Neutrophil (primary cell): ENCODE data around the gene STK25.

ENCODE experiments used
- H3K27ac ChIP-seq: fragments of 200-600 bp; sonication (generic); 2 replicates; pipeline ENCODE4 v1.5.1; 2016; ENCODE audit warnings: mild to moderate bottlenecking, moderate library complexity
- H3K27me3 ChIP-seq: fragments of 200-600 bp; sonication (generic); 2 replicates; pipeline ENCODE4 v1.6.0; 2016; ENCODE audit warnings: mild to moderate bottlenecking
- H3K36me3 ChIP-seq: fragments of 200-600 bp; sonication (generic); 2 replicates; pipeline ENCODE4 v1.5.1; 2017
- H3K4me1 ChIP-seq, 2 experiments: fragments of 200-600 bp in 1 of 2; sonication (generic) in 1 of 2; 1 replicate in 1 of 2; 2 replicates in 1 of 2; pipeline versions ENCODE4 v1.5.1 to v1.6.1; 2013 to 2016; ENCODE audit warnings: low read depth in 1 of 2, low read length in 1 of 2, mild to moderate bottlenecking in 1 of 2, moderate library complexity in 1 of 2; ENCODE audit not compliant: control insufficient read depth in 1 of 2, insufficient read depth in 1 of 2
- H3K4me3 ChIP-seq, 2 experiments: fragments of 200-600 bp in 1 of 2; sonication (generic) in 1 of 2; 1 replicate in 1 of 2; 2 replicates in 1 of 2; pipeline ENCODE4 v1.5.1; 2013 to 2016; ENCODE audit warnings: low read depth in 1 of 2, low read length in 1 of 2, mild to moderate bottlenecking in 1 of 2, moderate library complexity in 1 of 2
- H3K9me3 ChIP-seq: fragments of 200-600 bp; sonication (generic); 2 replicates; pipeline ENCODE4 v1.5.1; 2016
- CTCF ChIP-seq: fragments of 200-600 bp; sonication (generic); IDR thresholded peaks from 2 replicates; pipeline ENCODE4 v1.5.1; 2016; ENCODE audit warnings: antibody characterized with exemption

Gene STK25

GRCh38 chr2:241496003-241496707 is 12.2 kb downstream of the STK25 start:
- Histone ChIP-seq H3K4me1 (no peaks in the 10 kb centered on the region), H3K27me3 (no peaks in the 10 kb centered on the region), H3K36me3 (peaks cover 71% of the 10 kb centered on the region), H3K4me3 (no peak overlapping the region), H3K9me3 (no peaks in the 10 kb centered on the region), H3K27ac (no peak overlapping the region)
- TF ChIP-seq CTCF = no peak

GRCh38 chr2:241495172-241496002 is 13.0 kb downstream of the STK25 start:
- no peak overlapping the region for H3K4me3 ChIP-seq
- peaks cover 2% of the 10 kb centered on the region for H3K27me3 ChIP-seq
- no peaks in the 10 kb centered on the region for H3K9me3 ChIP-seq
- peaks cover 69% of the 10 kb centered on the region for H3K36me3 ChIP-seq
- no peak overlapping the region for H3K27ac ChIP-seq
- no peaks in the 10 kb centered on the region for H3K4me1 ChIP-seq
- TF ChIP-seq CTCF = no peak

- no peaks in the 10 kb centered on the region for H3K9me3 ChIP-seq
- H3K36me3 ChIP-seq = peaks cover 62% of the 10 kb centered on the region
- H3K4me1 ChIP-seq = no peaks in the 10 kb centered on the region
- peaks cover 7% of the 10 kb centered on the region for H3K27me3 ChIP-seq
- H3K4me3 ChIP-seq = no peak overlapping the region
- H3K27ac ChIP-seq = no peak overlapping the region
- TF ChIP-seq CTCF = no peak
Observed at GRCh38 chr2:241494311-241494908, 14.0 kb downstream of the STK25 start.

GRCh38 chr2:241493092-241493491 is 15.3 kb downstream of the STK25 start:
- Histone ChIP-seq H3K27ac (no peak overlapping the region), H3K36me3 (peaks cover 50% of the 10 kb centered on the region), H3K9me3 (no peaks in the 10 kb centered on the region), H3K4me1 (no peaks in the 10 kb centered on the region), H3K4me3 (no peak overlapping the region), H3K27me3 (peaks cover 7% of the 10 kb centered on the region)
- TF ChIP-seq CTCF = no peak

GRCh38 chr2:241492174-241492565 is 16.2 kb downstream of the STK25 start:
- H3K9me3 ChIP-seq = no peaks in the 10 kb centered on the region
- H3K4me1 ChIP-seq = no peaks in the 10 kb centered on the region
- H3K27ac ChIP-seq = no peak overlapping the region
- no peak for TF ChIP-seq CTCF
- no peak overlapping the region for H3K4me3 ChIP-seq
- peaks cover 8% of the 10 kb centered on the region for H3K27me3 ChIP-seq
- peaks cover 41% of the 10 kb centered on the region for H3K36me3 ChIP-seq
